NB4 (cell line): ENCODE results near the gene ACY1.

Experiments used
- CTCF ChIP-seq: IDR thresholded peaks from one replicate; pipeline ENCODE4 v1.5.1; 2012; ENCODE audit warnings: low read depth, low read length
- MAX ChIP-seq: IDR thresholded peaks from 2 replicates; pipeline ENCODE4 v1.6.1; 2011; ENCODE audit warnings: low read depth, low read length
- MYC ChIP-seq: IDR thresholded peaks from 2 replicates; pipeline ENCODE4 v1.6.1; 2011; ENCODE audit warnings: low read depth, low read length
- POLR2A ChIP-seq: IDR thresholded peaks from 2 replicates; pipeline ENCODE4 v1.6.1; 2011; ENCODE audit warnings: mild to moderate bottlenecking; ENCODE audit not compliant: insufficient read length; ENCODE audit errors: extremely low read depth

- TF ChIP-seq CTCF (no peak), POLR2A (no peak), MAX (no peak), MYC (no peak)
Measured at GRCh38 chr3:52002748-52003147, 19.4 kb downstream of the ACY1 start.
